Measurements from ENCODE around the gene ARFGAP3.

- TF ChIP-seq POLR2A (IDR thresholded peaks at IDR 0.05) (no peak), CTCF (IDR thresholded peaks at IDR 0.05 in 4 of 5, conservative IDR thresholded peaks at IDR 0.05 in 1 of 5) (no peak)
These were observed 47.0 kb upstream of the ARFGAP3 start for GRCh38 chr22:42904050-42904449.
